ENCODE results near the gene BLOC1S2.

The BLOC1S2 gene

DNA sequence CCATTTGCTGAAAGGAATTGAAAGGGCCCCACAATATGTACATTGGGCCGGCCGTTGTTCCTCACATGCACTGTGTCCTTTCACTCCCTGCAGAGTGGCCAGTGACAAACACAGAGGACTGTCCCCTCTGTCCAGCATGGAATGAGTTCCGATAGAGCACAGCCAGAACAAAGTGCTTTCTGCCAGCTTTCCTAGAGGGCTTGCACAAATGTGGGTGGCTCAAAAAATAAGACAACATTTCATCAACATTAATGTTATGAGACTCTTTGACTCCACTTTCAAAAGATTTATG lies 41.2 kb upstream of the BLOC1S2 start:
- TF ChIP-seq, protein P1, sequence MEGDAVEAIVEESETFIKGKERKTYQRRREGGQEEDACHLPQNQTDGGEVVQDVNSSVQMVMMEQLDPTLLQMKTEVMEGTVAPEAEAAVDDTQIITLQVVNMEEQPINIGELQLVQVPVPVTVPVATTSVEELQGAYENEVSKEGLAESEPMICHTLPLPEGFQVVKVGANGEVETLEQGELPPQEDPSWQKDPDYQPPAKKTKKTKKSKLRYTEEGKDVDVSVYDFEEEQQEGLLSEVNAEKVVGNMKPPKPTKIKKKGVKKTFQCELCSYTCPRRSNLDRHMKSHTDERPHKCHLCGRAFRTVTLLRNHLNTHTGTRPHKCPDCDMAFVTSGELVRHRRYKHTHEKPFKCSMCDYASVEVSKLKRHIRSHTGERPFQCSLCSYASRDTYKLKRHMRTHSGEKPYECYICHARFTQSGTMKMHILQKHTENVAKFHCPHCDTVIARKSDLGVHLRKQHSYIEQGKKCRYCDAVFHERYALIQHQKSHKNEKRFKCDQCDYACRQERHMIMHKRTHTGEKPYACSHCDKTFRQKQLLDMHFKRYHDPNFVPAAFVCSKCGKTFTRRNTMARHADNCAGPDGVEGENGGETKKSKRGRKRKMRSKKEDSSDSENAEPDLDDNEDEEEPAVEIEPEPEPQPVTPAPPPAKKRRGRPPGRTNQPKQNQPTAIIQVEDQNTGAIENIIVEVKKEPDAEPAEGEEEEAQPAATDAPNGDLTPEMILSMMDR (IDR thresholded peaks at IDR 0.05; ENCODE audit: control insufficient read depth, extremely low read depth, insufficient read depth) = no peak
- DNase-seq (ENCODE audit: low read depth) = no peak
- H3K4me3 ChIP-seq (ENCODE audit: low read depth, low read length) = no peak overlapping the region

DNA sequence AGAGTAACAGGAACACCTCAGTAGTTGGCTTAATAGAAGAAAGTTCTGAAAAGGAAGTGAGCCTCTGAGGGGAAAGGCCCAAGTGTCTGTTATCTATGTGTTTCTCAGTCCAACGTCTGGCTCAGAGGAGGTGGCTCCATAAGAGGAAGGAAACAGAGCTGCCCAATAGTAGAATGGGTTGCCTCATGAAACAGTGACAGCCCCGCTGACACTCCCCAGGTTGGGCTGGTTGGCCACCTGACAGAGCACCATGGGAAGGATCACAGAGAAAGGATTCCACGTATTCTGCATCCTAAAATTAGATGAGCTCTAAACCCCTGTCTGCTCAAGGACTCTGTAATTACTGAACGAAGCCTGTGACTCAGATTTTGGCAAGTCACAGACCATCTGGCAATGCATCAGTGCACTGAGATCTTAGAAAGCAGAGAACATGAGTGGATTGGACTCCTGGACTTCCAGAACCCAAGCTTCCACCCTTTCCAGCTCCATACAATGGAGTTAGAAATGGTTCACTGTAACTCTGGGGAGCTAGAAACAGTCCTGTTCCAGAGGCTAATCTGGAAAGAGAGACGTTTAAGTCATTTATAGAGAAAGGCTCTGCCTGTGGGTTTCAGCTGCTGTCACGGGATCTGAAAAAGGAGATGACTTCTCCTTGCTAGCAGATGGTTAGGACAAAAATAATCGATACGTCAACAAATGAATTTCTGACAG lies 40.7 kb upstream of the BLOC1S2 start:
- H3K4me3 ChIP-seq (ENCODE audit: low read depth, low read length) = no peak overlapping the region
- TF ChIP-seq, protein P1 (IDR thresholded peaks at IDR 0.05; ENCODE audit: control insufficient read depth, extremely low read depth, insufficient read depth) = no peak
- no peak for DNase-seq (ENCODE audit: low read depth)

DNA sequence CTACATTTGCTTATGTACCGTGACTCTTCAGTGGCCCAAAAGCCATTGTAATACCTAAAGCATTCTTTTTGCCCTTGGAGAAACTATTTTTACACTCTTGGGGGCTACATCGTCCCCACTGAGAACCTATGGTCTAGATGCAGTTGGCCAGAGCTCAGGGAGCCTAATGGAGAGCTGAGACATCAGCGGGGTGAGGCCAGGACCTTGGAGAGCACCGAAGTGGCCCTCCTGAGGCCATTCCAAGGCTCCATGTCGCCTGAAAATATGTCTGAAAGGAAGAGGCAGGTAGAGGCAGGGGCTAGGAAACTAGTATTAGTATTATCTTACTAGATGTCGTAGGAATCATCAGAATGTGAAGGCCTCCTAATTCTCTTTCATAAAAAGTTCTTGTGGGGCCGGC lies 38.7 kb upstream of the BLOC1S2 start:
- no peak for DNase-seq (ENCODE audit: low read depth)
- H3K4me3 ChIP-seq (ENCODE audit: low read depth, low read length) = no peak overlapping the region
- TF ChIP-seq, protein P1 (IDR thresholded peaks at IDR 0.05; ENCODE audit: control insufficient read depth, extremely low read depth, insufficient read depth) = no peak

DNA sequence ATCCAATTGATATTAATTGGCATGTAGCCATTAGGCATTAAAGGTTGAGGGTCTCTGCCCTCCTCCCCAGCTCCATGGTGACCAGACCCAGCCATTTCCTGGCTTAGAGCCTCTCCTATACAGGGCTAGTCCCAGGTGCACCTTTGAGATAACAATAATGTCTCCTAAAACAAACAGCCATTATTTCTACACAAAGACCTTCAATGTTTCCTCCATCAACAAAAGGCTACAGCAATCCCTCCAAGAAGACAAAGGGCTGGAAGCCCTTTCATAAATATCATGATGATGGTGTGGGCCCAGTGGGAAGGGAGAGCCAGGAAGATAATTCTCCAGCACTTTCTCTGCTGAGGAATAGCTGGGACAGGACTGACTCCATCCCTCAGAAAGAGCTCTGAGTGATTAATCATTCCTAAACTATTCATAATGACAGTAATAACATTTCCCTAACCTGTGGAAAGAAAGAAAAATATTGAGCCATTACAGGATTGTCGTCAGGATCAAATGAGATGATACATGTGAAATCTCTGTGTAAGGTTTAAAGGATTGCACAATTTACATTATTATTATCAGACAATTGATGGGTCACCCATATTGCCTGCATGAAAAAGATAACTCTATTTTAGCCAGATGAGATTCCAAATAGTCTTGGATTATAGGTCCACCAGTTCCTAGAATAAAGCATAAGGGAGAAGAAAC lies 33.4 kb upstream of the BLOC1S2 start:
- TF ChIP-seq, protein P1 (IDR thresholded peaks at IDR 0.05; ENCODE audit: control insufficient read depth, extremely low read depth, insufficient read depth) = no peak
- H3K4me3 ChIP-seq (ENCODE audit: low read depth, low read length) = no peak overlapping the region
- no peak for DNase-seq (ENCODE audit: low read depth)

DNA sequence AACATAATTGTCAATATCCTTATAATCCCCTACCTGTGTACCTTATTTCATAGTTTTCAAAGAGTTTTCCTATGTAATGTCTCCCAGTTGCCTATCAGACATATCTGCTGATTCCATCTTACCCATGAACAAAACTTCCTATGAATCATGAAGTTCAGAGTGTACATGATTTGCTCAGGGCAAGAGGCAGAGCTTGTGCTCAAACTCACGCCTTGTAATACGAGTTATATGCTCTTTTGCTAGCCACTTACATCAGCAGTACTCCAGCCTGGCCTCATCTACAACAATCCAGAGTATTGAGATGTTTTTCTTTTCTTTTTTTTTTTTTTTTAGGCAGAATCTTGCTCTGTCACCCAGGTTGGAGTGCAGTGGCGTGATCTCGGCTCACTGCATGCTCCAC lies 31.7 kb upstream of the BLOC1S2 start:
- no peak for DNase-seq (ENCODE audit: low read depth)
- no peak overlapping the region for H3K4me3 ChIP-seq (ENCODE audit: low read depth, low read length)
- TF ChIP-seq, protein P1 (IDR thresholded peaks at IDR 0.05; ENCODE audit: control insufficient read depth, extremely low read depth, insufficient read depth) = no peak

DNA sequence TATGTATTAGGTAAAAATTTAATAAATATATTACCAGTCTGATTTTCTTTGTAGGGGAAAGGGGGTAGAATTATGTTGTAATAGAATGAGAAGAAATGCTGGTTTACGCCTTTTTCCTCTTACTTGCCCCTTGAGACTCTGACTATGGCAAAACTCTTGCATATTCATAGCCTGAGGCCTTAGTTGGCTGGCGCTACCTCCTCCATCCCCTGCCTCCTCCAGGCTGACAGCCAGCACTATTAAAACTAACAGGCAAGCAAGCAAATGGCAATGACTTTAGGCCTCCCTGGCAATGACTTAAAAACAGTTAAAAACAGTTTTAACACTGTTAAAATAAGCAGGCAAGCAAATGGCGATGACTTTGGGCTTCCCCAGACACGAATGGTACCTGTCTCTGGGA lies 29.1 kb upstream of the BLOC1S2 start:
- DNase-seq (ENCODE audit: low read depth) = no peak
- TF ChIP-seq, protein P1 (IDR thresholded peaks at IDR 0.05; ENCODE audit: control insufficient read depth, extremely low read depth, insufficient read depth) = no peak
- no peak overlapping the region for H3K4me3 ChIP-seq (ENCODE audit: low read depth, low read length)

DNA sequence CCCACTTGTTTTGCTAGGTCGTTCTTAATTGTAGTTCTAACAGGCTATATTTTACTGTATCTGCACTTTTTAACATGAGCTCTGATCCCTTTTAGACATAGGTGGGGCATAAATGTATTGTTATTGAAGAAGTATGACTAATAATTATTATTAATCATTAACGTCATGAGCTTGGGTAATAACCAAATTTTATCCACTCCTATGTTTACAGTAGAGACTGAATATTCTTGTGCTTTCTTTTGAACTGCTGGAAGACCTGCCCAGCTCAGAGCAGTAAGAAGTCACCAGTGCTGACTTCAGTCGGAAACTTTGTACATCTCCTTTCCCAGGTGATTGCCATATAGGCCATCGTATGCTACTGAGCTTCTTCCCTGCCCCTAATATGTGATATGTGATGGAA lies 24.8 kb upstream of the BLOC1S2 start:
- no peak for DNase-seq (ENCODE audit: low read depth)
- no peak overlapping the region for H3K4me3 ChIP-seq (ENCODE audit: low read depth, low read length)
- TF ChIP-seq, protein P1 (IDR thresholded peaks at IDR 0.05; ENCODE audit: control insufficient read depth, extremely low read depth, insufficient read depth) = no peak
